ENCODE measurements around the gene COPE. TPM values are rescaled to one million over a fixed set of nuclear protein-coding genes. Genes with fewer than 3 reads are reported as not detected.
"Not testable (repeated sequence)": the region's sequence is repeated elsewhere in the genome, so short reads cannot be mapped to it uniquely, and the experiment has no call there.

COPE gene
- total RNA-seq, 4 donors from 2014 or later = 144 to 268 (median 179) TPM

DNA sequence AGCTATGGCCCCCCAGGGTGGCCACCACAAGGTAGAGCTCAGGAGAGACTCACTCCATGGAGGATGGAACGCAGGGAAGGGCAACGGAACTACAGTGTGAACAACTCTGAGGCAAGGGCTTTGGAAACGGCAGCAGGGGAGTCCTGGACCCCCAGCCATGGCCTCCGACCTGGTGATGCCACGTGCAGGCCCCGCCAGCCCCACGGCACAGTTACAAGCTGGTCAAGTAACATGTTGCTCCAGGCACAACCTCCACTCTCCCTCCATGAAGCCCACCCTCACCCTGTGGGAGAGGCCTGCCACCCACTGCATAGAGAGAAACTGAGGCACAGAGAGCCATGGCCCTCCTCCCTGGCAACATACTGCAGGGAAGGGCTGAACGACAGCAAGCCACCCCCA is 14.1 kb downstream of the COPE start:
- Histone ChIP-seq H3K4me1 (no peaks in the 10 kb centered on the region), H3K36me3 (peaks cover 0 to 10% (median 2%) of the 10 kb centered on the region in 4 donors), H3K27ac (no peak overlapping the region), H3K9me3 (no peaks in the 10 kb centered on the region), H3K27me3 (no peaks in the 10 kb centered on the region), H3K4me3 (no peak overlapping the region)
- 95% methylated on average over 8 of the region's 8 CpGs; no CpG with 5 or more reads in 1 of the 2 donors for WGBS, 2 donors (ENCODE audit: low coverage in 1 of 2)
- no peak for DNase-seq
- in situ Hi-C loops (cut with MboI; ENCODE audit: low pct_ligation_motif_present in 1 of 4, low pct_unique_long_range_greater_than_20kb in 1 of 4, low sequenced_read_pairs in 3 of 4) = no loop called here
- TF ChIP-seq EP300 (IDR thresholded peaks at IDR 0.05; ENCODE audit: low read depth) (no peak), POLR2A (IDR thresholded peaks at IDR 0.05) (no peak), POLR2AphosphoS5 (IDR thresholded peaks at IDR 0.05) (no peak)
- TF ChIP-seq, protein P1, sequence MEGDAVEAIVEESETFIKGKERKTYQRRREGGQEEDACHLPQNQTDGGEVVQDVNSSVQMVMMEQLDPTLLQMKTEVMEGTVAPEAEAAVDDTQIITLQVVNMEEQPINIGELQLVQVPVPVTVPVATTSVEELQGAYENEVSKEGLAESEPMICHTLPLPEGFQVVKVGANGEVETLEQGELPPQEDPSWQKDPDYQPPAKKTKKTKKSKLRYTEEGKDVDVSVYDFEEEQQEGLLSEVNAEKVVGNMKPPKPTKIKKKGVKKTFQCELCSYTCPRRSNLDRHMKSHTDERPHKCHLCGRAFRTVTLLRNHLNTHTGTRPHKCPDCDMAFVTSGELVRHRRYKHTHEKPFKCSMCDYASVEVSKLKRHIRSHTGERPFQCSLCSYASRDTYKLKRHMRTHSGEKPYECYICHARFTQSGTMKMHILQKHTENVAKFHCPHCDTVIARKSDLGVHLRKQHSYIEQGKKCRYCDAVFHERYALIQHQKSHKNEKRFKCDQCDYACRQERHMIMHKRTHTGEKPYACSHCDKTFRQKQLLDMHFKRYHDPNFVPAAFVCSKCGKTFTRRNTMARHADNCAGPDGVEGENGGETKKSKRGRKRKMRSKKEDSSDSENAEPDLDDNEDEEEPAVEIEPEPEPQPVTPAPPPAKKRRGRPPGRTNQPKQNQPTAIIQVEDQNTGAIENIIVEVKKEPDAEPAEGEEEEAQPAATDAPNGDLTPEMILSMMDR (IDR thresholded peaks at IDR 0.05) = no peak
- intact Hi-C loops (cut with DNase I; ENCODE audit: low total_unique reads) = no loop called here

DNA sequence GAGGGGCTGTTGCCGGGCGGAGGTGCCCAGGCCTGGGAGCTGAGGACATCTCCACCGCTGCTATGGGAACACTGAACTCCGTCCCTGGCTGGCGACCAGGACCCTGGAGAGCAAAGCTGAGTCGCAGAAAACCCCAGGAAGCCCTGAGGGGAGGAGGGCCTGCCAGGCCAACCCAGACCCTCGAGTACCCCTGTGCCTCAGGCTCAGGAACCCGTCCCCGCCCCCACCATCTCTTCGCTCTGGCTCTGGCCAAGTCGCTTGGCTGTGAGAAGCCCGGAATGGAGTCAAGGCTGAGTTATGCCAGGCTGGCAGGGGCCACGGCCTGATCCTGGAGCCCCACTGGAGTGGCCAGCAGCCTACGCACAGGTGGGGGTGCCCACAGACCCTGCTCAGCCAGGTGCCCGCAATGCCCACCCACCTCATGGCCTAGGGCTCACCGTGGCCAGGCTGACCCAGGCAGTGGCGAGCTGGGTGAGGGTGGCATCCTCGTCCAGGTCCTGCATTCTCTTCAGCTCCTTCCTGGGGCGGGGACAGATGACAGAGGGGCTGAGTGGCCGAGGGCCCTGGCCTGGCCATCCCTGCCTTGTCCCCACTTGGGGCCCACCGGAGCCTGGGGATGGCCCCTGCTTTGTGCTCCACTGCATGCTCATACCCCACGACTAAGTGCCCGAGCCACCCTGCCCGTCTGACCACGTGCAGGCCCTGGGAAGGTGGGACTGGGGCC is 14.7 kb downstream of the COPE start:
- H3K27ac ChIP-seq = no peak overlapping the region
- no peak overlapping the region for H3K4me3 ChIP-seq
- peaks cover 0 to 16% (median 3%) of the 10 kb centered on the region in 4 donors for H3K36me3 ChIP-seq
- in situ Hi-C loops (cut with MboI; ENCODE audit: low pct_ligation_motif_present in 1 of 4, low pct_unique_long_range_greater_than_20kb in 1 of 4, low sequenced_read_pairs in 3 of 4) (no loop called here), intact Hi-C loops (cut with DNase I; ENCODE audit: low total_unique reads) (no loop called here)
- no peak for DNase-seq
- TF ChIP-seq, protein P1 (IDR thresholded peaks at IDR 0.05) = no peak
- TF ChIP-seq POLR2A (IDR thresholded peaks at IDR 0.05) = no peak
- TF ChIP-seq EP300 (IDR thresholded peaks at IDR 0.05; ENCODE audit: low read depth) = no peak
- TF ChIP-seq POLR2AphosphoS5 (IDR thresholded peaks at IDR 0.05) = no peak
- 89% methylated on average over 21 of the region's 25 CpGs; no CpG with 5 or more reads in 1 of the 2 donors for WGBS, 2 donors (ENCODE audit: low coverage in 1 of 2)
- H3K27me3 ChIP-seq = no peaks in the 10 kb centered on the region
- no peaks in the 10 kb centered on the region for H3K4me1 ChIP-seq
- no peaks in the 10 kb centered on the region for H3K9me3 ChIP-seq

DNA sequence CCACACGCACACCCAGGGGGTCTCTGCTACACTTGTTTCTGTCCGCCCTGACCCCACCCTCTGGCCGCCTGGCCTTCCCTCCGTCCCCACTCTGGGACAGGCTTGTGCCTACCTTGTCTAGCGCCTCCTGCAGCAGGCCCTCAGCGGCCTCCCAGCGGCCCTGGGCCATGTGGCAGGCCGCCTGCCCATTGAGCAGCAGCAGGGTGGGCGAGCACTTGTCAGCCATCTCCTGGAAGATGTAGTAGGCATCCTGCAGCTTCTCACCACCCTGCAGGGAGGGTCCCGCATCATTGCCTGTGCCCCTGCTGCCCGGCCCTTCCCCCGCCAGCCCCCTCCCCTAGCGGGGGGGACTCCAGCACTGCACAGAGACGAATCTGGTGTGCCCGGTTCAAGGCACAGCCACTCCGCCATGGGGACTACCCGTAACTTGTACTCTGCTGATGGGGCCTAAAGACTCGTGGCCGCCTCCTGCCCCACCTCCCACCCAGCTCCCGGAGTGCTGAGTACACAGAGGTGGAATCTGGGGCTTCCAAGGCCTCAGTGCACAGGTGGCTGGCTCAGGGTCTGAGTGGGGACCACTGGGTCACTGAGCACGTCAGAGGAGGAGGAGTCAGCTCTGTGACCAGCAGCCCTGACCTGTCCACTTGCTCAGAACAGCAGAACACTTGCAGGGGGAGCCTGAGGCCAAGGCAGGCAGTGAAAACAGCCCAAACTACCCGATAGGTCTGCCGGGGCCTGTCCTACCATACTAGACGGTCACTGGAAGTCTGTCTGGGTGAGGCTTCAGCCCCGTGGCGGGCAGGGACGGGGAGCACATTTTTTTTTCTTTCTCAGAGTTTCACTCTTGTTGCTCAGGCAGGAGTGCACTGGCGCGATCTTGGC is 15.8 kb downstream of the COPE start:
- H3K36me3 ChIP-seq = peaks cover 0 to 22% (median 3%) of the 10 kb centered on the region in 4 donors
- H3K4me1 ChIP-seq = no peaks in the 10 kb centered on the region
- no peaks in the 10 kb centered on the region for H3K27me3 ChIP-seq
- no peak for DNase-seq
- in situ Hi-C loops (cut with MboI; ENCODE audit: low pct_ligation_motif_present in 1 of 4, low pct_unique_long_range_greater_than_20kb in 1 of 4, low sequenced_read_pairs in 3 of 4) = no loop called here
- no peak overlapping the region for H3K4me3 ChIP-seq
- no peak overlapping the region for H3K27ac ChIP-seq
- TF ChIP-seq POLR2A (IDR thresholded peaks at IDR 0.05) = no peak
- TF ChIP-seq, protein P1 (IDR thresholded peaks at IDR 0.05) = no peak
- TF ChIP-seq POLR2AphosphoS5 (IDR thresholded peaks at IDR 0.05) = no peak
- TF ChIP-seq EP300 (IDR thresholded peaks at IDR 0.05; ENCODE audit: low read depth) = no peak
- intact Hi-C loops (cut with DNase I; ENCODE audit: low total_unique reads) = no loop called here
- 90% methylated on average over 29 of the region's 29 CpGs; no CpG with 5 or more reads in 1 of the 2 donors for WGBS, 2 donors (ENCODE audit: low coverage in 1 of 2)
- no peaks in the 10 kb centered on the region for H3K9me3 ChIP-seq

DNA sequence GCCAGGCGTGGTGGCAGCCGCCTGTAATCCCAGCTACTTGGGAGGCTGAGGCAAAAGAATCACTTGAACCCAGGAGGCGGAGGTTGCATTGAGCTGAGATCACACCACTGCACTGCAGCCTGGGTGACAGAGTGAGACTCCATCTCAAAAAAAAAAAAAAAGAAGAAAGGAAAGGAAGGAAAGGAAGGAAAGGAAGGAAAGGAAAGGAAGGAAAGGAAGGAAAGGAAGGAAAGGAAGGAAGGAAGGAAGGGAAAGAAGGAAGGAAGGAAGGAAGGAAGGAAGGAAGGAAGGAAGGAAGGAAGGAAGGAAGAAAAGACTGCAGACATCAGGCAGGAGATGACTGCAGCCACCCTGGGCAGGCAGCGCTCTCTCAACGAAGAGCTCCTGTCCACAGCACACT is 16.7 kb downstream of the COPE start:
- H3K9me3 ChIP-seq; H3K27ac ChIP-seq; DNase-seq; H3K4me3 ChIP-seq; H3K4me1 ChIP-seq; intact Hi-C loops (cut with DNase I; ENCODE audit: low total_unique reads); H3K27me3 ChIP-seq; in situ Hi-C loops (cut with MboI; ENCODE audit: low pct_ligation_motif_present in 1 of 4, low pct_unique_long_range_greater_than_20kb in 1 of 4, low sequenced_read_pairs in 3 of 4): not testable (repeated sequence)
- peaks cover 0 to 22% (median 3%) of the 10 kb centered on the region in 4 donors for H3K36me3 ChIP-seq
- WGBS, 2 donors (ENCODE audit: low coverage in 1 of 2) = 97% methylated on average over 5 of the region's 5 CpGs; no CpG with 5 or more reads in 1 of the 2 donors

Data from transverse colon (tissue), 4 donors.